Sciatic nerve (tissue), 2 donors: ENCODE measurements around the gene PAQR7. TPM values are rescaled to one million over a fixed set of nuclear protein-coding genes. Genes with fewer than 3 reads are reported as not detected.

Source experiments
- ATAC-seq: fragments of 200-7000 bp; cut with Tn5 transposase; one replicate; pipeline ENCODE4 v1.9.1; 2020; ENCODE audit warnings: mild to moderate bottlenecking, moderate library complexity
- DNase-seq: peaks from one replicate; pipeline ENCODE4 v3.0.0-alpha.2; 2020; ENCODE audit warnings: low spot score
- intact Hi-C: fragments of 100-400 bp; cut with DNase I; formaldehyde crosslinking; loops from one replicate; pipeline ENCODE4 v1.14.2; 2022
- total RNA-seq: library from RNA; stranded (reverse); fragmentation: NEBNext Ultra II Directional; extraction: Animal tissue kit (Norgen Biotek cat#: 25700); gene quantifications from one replicate; pipeline ENCODE4 v1.2.1, GENCODE V29; 2021
- donor health status: DM: no; HTN: no; CAD: no.
- donor health status: DM: no; HTN: no; CAD: no.

Gene PAQR7
- total RNA-seq, 1 donor from 2014 or later, result 12.3 TPM

DNA sequence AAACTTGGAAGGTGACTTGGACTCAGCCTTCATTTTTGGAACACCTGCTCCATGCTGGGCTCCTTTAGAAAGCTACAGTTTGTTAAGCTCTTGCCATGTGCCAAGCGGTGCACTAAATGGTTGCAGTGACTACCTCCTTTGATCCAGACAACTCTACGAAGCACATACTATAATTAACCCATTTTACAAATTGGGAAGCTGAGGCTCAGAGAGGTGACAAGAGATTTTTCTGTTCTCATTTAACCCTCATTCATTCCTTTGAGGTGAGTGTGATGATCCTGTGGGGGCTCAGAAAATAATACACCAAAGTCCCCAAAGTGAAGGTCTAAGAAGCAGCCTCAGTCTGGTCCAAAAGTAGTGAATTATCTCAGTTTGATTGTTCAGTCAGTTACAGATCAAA, 1.6 kb upstream of the PAQR7 start:
- ATAC-seq, result no peak
- DNase-seq, result no peak
- intact Hi-C loops, result no loop called here

DNA sequence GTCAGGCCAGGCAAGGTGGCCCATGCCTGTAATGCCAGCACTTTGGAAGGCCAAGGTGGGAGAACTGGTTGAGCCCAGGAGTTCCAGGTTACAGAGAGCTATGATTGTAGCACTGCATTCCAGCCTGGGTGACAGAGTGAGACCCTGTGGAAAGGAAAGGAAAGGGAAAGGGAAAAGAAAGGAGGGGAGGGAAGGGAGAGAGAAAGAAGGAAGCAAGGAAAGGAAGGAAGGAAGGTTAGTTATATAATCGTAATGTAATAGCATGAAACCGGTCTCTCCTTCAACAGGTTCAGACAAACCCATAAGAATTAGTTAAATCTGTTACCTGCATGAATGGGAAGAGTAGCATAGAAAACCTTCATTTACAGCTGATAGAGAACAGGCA, 1.2 kb upstream of the PAQR7 start:
- DNase-seq, result no peak
- intact Hi-C loops, result no loop called here
- ATAC-seq, result no peak

DNA sequence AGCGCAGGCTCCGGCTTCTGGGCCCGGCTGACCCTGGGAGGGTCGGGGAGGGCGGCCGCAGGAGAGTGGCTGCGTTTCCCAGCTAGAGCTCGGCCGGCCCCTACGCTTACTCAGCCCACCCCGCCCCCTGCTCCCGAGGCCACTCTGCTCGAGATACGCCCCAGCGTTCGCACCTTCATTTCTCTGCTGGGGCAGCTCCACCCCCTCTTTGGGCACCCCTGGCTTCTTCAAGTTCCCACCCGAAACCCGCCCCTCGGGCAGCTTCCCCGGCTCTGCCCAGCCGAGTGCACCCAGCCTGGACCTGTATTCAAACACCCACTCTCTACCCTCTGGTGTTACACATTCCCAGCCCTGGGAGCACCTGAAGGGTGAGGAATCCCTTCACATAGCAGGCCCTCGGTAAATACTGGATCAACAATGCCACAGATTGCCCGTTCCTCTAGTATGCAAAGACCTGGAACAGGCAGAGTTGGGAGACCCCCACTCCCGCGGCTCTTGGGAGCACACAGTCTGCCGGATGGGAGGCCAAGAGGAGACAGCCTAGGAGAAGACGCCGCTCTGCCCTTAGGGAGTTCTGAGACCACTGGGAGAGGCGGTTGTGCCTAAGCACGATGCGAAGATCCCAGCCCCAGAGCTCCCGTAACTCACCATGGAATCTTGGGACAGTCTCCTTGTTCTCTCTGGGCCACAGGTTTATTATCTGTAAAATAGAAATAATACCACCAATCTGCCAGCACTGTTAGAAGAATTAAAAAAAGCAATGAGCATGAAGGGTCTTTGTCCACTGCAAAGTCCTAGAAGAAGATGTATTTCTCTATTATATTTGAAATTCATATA, 566 bp upstream of the PAQR7 start:
- no peak for DNase-seq
- intact Hi-C loops, result no loop called here
- peak; percentile 64 for ATAC-seq

DNA sequence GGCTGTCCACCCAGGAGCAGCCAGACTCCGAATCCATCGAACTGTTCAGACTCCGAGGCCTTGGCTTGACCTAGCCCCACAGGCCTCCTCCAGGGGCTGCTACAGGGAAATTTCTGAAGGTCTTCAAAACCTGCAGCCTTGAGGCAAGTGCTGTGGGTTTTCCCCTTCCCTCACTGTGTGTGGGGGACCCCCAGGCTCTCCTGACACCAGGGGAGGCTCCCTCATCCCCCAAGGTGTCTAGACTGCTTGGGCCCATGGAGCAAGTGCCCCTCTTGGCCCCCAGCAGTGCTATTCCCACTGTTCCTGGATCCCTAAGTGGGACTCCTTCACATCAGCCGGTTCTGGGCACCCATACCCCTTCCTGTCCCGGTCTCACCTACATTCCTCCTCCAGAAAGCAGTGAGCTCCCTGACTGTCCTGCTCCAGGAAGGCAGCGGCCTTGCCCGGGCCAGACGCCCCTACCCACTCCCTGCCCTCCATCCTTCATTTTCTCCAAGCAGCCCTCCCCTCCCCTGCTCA, 814 bp downstream of the PAQR7 start:
- DNase-seq (no peak), ATAC-seq (peak; percentile 3)
- intact Hi-C loops, result no loop called here

DNA sequence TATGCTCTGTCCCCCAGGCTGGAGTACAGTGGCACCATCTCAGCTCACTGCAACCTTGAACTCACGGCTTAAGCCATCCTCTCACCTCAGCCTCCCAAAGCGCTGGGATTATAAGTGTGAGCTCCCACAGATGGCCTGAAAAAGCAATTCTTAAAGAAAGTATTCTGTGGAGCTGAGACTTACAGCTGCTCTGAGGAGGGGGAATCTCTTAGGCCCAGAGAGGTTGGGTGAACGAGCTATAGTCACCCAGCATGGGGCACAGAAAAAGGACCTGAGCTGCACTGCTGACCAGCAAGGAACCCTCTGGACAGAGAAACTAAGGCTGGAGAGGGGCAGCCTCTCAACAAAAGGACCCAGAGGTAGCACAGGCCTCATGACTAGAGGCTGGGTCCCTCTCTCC, 1.3 kb downstream of the PAQR7 start:
- intact Hi-C loops, result no loop called here
- DNase-seq (no peak), ATAC-seq (no peak)

DNA sequence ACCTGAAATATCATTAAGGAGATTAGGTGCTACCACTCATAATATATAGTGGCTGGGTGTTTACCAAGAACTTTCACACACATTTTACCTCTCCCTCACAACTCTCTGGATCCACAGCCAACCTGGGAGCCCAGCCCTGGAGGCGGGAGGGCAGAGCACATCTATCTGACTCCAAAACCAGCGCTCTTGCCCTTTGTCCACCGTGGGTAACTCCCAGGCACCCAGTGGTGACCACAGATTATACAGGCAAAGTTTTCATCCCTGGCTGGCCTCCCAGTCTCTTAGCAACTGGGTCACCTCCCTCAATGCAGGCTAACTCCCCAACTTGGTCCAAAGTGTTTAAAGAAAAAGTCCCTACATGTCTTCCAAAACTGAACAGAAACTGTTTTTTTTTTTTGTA, 2.4 kb downstream of the PAQR7 start:
- intact Hi-C loops, result no loop called here
- no peak for DNase-seq
- no peak for ATAC-seq

DNA sequence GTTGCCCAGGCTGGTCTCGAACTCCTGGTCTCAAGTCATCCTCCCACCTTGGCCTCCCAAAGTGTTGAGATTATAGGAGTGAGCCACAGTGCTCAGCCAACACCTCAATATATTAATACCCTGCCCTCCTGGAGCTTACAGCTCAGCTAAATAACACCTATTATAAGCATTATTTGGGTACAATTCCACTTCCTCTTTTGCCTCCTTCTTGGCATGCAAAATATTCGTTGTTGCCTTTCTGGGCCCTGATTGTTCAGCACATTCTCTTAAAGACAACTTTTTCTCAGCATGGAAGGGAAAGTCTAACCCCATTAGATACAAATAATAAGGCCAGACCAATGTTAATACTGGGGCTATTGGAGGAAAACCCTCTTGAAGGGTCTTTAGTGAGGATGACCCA, 2.8 kb downstream of the PAQR7 start:
- ATAC-seq, result no peak
- intact Hi-C loops, result no loop called here
- DNase-seq, result no peak

DNA sequence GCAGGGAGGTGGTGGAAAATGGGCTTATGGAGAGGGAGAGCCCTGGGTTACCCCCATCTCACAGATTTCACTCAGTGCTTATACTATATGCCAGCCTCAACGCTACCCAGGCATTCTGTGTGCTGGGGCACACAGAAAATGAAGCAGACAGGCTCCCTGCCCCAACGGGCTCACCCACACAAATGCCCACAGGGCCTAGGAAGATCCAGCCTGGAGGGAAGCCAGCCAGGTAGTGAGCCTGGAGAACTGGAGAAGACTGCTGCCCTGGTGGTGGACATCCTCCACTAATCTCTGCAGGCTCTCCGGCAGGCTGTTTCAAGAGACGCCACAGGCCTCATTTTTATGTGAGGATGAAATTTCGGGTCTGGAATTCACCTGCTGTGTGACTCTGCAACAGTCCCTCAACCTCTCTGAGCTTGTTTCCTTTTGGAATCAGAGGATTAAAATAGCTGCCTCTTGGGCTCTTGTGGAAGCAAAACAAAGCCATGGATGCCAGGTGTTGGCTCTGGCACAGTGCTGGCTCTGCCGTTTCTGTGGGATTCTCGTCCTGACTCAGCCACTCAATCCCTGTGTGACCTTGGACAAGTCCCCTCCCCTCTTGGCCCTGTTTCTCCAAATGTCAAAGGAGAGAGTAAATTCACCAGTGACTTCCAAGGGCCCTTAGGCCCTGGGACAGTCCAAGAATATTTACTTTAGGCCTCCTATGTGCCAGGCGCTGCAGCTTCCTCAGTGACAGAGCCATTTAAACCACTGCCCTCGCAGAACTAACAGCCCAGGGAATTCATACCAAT, 3.6 kb downstream of the PAQR7 start:
- ATAC-seq, result no peak
- intact Hi-C loops, result no loop called here
- peak; percentile 53 for DNase-seq

DNA sequence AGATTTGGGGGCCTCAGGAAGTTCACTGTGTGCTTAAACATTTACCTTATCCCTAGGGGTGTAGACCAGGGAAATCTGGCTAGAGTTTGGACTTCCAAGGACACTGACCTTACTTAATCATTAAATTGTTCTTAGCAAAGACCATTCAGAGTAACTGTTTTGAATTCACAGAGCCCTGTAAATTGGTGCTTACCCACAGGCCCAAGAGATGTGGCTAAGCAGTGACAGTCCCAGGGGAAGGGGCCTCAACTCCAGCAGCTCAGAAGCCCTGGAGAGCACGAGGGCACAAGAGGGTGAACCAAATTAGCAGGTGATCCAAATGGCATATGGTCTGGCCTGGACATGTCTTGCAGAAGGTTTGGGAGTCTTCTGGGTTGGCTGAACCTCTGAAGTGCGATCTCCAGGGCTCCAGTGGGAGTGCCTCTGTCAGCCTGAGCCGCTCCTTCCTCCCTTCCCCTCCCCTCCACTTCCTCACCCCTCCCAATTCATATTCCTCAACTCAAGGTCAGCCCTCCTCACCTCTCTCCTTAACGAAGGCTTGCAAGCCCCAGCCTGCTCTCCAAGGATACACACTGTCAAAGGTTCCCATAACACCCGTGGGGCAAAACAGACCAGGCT, 4.3 kb downstream of the PAQR7 start:
- DNase-seq, result peak; percentile 37
- ATAC-seq, result no peak
- intact Hi-C loops, result no loop called here

DNA sequence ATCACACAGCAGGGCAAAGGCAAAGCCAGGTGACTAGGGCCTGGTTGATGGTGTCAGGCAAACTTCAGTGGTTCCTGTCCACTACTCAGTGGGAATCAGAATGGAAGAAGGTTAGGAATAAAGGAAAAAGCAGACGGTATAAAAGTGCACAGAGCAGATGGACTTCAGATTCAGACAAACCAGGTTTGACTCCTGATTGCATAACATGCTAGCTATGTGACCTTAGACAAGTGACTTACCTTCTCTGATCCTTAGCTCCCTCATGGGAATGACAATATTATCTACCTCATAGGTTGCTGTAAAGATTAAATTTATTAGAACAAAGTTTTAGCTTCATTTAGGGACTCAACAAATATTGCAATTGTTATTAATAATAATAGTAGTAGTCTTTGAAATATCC, 4.9 kb downstream of the PAQR7 start:
- ATAC-seq, result no peak
- DNase-seq, result no peak
- intact Hi-C loops, result no loop called here

DNA sequence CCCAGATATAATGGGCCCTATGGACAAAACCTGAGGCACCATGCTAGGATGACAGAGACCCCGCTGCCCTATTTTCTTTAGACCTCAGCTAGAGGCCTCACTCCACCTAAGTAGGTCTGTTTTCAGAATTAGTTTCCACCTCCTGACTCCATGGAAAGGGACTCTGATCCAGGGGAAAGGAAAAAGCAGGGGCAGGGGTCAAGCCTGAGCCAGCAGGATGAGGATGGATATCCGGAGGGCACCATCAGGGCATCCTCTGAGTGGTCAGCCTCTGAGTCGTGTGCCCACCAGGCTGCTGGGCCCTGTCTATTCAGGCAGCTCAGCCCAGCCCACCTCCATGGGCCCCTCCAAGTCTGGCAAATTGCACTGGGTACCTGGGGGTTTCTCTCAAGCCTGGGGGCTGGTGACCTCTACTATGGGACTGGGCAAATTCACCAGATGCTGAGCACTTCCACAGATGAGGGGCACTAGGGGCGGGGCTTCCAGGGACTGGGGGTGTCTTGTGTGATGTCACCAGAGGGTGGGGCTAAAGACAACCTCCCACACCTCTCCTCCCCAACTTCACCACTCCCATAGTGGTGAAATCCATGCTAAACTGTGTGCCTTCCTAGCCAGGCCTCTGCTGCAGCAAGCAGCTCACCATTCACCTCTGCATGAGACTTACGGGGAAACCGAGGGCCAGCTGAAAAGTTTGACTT, 5.5 kb downstream of the PAQR7 start:
- no peak for ATAC-seq
- intact Hi-C loops, result no loop called here
- DNase-seq, result peak; percentile 55

DNA sequence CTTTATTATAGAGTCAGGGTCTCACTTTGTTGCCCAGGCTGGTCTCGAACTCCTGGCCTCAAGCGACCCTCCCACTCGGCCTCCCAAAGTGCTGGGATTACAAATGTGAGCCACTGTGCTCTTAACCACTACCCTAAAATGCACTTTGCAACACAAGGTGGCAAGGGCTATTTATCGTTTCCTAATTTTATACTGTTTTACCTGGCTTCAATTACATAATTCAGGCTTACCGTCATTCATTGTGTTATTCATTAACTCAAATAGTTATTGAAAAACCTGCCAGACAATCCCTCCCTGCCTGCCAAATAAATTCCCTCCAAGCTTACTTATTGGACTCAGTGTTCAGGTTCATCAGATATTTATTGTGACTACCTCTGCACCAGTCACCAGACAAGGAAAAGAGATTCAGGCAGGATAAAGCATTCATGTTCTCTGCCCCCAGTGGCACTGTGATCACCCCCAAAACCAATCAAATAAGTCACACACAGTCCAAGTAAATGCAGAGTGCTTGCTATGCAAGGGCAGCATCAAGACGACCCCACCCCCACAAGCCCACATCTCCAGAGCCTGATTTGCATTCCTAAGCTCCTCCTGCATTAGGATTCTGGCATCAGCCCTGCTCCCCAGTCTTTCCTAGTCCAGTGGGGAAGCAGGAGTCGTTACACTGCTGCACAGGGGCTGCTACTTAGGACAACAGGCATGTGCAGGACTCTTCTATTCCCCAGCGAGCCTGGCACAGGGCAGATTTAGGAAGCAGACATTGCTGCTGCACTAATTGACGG, 8.1 kb downstream of the PAQR7 start:
- DNase-seq (peak; percentile 39), ATAC-seq (no peak)
- intact Hi-C loops, result no loop called here

DNA sequence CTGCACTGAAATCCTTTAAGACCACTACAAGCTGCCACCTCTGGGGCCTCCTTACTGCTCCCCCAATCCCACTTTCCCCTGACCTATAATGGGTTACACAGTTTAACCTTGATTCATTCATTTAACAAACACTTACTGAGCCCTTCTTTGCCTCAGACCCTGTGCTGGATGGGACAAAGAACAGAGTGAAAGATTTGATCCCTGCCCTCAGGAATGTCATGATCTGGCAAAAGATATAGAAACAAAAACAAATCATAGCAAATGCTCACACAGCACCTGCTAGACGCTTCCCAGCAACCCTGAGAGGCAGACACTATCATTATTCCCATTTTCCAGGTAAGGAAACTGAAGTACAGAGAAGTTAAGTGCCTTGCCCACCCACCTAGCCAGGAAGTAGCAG, 9.2 kb downstream of the PAQR7 start:
- ATAC-seq (no peak), DNase-seq (peak; percentile 2)
- intact Hi-C loops, result no loop called here

DNA sequence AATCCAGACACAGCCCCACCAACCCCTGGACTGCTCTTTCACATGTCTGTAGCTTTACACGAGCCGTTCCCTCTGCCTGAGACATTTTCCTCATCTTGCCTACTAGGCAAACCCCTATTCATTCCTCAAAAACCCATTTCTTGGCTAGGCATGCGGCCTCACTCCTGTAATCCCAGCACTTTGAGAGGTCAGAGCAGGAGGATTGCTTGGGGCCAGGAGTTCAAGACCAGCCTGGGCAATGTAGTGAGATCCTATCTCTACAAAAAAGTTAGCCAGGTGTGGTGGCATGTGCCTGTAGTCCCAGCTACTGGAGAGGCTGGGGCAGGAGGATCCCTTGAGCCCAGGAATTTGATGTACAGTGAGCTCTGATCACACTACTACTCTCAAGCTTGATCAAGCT, 11.1 kb downstream of the PAQR7 start:
- DNase-seq, result no peak
- intact Hi-C loops, result no loop called here
- ATAC-seq, result no peak

DNA sequence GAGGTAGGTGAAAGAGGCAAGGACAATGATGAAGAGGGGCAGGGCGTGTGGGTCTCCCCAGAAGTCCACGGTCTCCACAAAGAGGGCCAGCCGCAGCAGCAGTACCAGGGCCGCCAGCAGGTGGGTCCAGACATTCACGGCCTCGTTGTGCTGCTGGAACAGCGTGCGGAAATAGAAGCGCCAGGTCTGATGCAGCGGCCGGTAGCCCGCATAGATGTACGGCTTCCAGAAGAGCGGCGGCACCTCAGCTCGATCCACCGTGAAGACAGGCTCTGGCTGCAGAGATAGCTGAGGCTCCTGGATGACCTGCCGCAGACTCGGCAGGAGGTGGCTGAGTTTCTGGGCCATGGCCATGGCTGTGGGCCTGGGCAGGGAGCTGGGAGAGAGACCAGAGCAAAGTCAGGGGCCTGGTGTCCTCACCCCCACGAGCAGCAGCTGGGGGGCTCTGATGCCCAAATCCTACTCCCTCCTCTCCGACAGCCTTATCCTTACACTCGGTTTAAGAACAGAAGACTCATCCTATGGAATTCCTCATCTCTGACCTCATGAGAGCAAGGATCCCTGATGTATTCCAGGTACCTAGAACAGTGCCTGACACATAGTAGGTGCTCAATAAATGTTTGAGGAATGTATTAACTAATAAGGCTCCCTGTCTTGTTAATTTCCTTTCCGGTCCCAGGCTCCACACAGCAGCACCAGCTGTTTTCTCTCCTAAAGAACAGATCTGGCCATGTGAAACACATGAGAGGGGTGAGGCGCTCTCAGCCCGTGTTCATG, 11.8 kb downstream of the PAQR7 start:
- DNase-seq (no peak), ATAC-seq (no peak)
- intact Hi-C loops, result no loop called here

DNA sequence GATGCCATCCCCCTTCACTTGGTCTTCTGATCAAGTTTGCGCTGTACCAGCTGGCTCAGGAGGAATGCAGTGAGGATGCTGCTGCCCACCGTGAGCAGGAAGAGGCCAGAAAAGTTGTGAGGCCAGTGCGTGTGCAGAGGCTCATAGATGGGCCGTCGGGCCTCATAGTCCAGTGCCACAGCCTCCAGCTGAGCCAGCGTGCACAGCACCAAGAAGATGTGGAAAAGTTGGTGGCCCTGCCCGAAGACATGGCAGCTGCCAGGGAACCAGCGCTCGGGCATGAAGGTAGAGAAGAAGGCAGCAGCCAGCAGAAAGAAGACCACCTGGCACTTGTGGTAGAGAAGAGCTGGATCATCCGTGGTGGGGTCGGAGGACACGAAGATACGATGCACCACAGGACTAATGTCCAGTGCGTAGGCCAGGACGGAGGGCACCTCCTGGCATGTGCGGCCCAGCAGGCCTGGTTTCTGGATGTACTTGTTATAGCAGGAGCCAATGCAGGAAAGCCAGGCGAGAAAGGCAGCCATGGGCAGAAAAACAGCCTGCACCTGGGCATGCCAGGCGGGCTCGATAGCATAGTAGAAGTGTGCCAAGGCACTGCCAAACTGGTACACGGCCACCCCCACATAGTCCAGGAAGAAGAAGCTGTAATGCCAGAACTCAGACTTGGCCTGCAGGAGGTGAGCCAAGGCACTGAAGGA, 12.6 kb downstream of the PAQR7 start:
- ATAC-seq (no peak), DNase-seq (no peak)
- intact Hi-C loops, result no loop called here
